ENCODE results near the gene IQCK.

DNA sequence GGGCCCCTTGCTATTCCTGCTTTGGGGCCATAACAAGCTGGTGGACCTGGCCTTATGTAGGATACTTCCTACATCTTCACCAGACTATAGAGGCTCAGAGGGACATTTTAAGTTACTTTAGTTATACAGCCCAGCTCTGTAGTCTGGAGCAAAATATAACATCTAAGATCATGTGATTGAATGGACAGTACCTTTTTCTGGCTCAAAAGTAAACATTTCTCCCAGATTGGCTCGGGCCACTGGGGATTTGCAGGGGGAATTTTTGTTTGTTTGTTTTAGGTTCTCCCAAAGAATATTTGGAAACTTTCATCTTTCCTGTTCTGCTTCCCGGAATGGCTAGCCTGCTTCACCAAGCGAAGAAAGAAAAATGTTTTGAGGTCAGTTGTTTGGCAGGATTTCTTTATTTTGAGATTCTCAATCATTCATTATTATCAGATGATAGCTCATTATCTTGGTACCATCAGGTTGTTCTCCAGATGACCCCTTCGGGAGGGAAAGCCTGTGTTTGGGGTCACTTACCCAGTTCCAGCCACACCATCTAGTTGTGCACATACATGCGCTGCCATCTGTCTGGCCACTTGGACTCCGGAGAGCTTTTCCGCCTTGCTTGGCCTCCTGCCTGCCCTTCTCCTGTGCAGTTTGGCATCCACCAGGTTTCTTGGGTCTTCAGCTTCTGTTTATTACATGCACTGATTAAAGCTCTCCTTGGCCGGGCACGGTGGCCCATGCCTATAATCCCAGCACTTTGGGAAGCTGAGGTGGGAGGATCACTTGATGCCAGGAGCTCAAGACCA is 17.2 kb downstream of the IQCK start:
- TF ChIP-seq, protein P1, sequence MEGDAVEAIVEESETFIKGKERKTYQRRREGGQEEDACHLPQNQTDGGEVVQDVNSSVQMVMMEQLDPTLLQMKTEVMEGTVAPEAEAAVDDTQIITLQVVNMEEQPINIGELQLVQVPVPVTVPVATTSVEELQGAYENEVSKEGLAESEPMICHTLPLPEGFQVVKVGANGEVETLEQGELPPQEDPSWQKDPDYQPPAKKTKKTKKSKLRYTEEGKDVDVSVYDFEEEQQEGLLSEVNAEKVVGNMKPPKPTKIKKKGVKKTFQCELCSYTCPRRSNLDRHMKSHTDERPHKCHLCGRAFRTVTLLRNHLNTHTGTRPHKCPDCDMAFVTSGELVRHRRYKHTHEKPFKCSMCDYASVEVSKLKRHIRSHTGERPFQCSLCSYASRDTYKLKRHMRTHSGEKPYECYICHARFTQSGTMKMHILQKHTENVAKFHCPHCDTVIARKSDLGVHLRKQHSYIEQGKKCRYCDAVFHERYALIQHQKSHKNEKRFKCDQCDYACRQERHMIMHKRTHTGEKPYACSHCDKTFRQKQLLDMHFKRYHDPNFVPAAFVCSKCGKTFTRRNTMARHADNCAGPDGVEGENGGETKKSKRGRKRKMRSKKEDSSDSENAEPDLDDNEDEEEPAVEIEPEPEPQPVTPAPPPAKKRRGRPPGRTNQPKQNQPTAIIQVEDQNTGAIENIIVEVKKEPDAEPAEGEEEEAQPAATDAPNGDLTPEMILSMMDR (IDR thresholded peaks at IDR 0.05) = no peak
- TF ChIP-seq POLR2A (IDR thresholded peaks at IDR 0.05) = no peak

All from right lobe of liver (tissue), 4 donors.